ENCODE results near the gene NBEAL2. TPM values are rescaled to one million over a fixed set of nuclear protein-coding genes. Genes with fewer than 3 reads are reported as not detected.
"Not testable (repeated sequence)": the region's sequence is repeated elsewhere in the genome, so short reads cannot be mapped to it uniquely, and the experiment has no call there.

The NBEAL2 gene
- total and polyA plus RNA-seq, 2 of the 4 experiments (the other 2 are of a cell fraction), result 2.2 to 12.5 TPM

DNA sequence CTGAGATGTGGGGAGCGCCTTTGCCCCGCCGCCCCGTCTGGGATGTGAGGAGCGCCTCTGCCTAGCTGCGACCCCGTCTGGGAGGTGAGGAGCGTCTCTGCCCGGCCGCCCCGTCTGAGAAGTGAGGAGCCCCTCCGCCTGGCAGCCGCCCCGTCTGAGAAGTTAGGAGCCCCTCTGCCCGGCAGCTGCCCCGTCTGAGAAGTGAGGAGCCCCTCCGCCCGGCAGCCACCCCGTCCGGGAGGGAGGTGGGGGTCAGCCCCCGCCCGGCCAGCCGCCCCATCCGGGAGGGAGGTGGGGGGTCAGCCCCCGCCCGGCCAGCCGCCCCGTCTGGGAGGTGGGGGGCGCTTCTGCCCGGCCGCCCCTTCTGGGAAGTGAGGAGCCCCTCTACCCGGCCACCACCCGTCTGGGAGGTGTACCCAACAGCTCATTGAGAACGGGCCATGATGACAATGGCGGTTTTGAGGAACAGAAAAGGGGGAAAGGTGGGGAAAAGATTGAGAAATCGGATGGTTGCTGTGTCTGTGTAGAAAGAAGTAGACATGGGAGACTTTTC lies 15.4 kb upstream of the NBEAL2 start:
- not testable (repeated sequence) for BruUV-seq (replicated peaks)

More for the DNA sequence above, 15.4 kb upstream of the NBEAL2 start:
- H3K14ac ChIP-seq (replicated peaks; ENCODE audit: low read depth, low read length); H2AK5ac ChIP-seq (ENCODE audit: low read depth, low read length); H3K56ac ChIP-seq (ENCODE audit: extremely low read depth, insufficient read depth, low read length); H3K27me3 ChIP-seq (ENCODE audit: control insufficient read depth, insufficient read depth, low read length); CTCF ChIA-PET; H3K36me3 ChIP-seq (ENCODE audit: control insufficient read depth, insufficient read depth, low read length); H2AFZ ChIP-seq (replicated peaks; ENCODE audit: low read length, poor library complexity); DNase-seq; H3K27ac ChIP-seq (ENCODE audit: insufficient read depth, low read length); H2BK120ac ChIP-seq (ENCODE audit: low read depth, low read length); H3K23ac ChIP-seq (ENCODE audit: low read depth, low read length); ATAC-seq (ENCODE audit: low read depth); H4K91ac ChIP-seq (ENCODE audit: insufficient read depth, low read depth, low read length); H2BK15ac ChIP-seq (ENCODE audit: low read depth, low read length); H3K9ac ChIP-seq (ENCODE audit: low read depth, low read length); dilution Hi-C loops (cut with HindIII; ENCODE audit: low sequenced_read_pairs, unreplicated experiment); H2BK20ac ChIP-seq (ENCODE audit: low read depth, low read length); H2AK9ac ChIP-seq (replicated peaks; ENCODE audit: low read depth, low read length, poor library complexity); H3K18ac ChIP-seq (ENCODE audit: low read depth, low read length); H3K9me3 ChIP-seq (ENCODE audit: control insufficient read depth, insufficient read depth, low read length); H3K4ac ChIP-seq (ENCODE audit: low read depth, low read length); H4K5ac ChIP-seq (ENCODE audit: low read depth, low read length); in situ Hi-C loops (cut with MboI; ENCODE audit: low sequenced_read_pairs); H3K4me2 ChIP-seq (ENCODE audit: low read depth, low read length); H2BK5ac ChIP-seq (ENCODE audit: low read depth, low read length, poor library complexity, severe bottlenecking); H3K4me3 ChIP-seq (ENCODE audit: insufficient read depth, low read depth, low read length); H4K8ac ChIP-seq (ENCODE audit: low read depth in 2 of 2, low read length in 2 of 2); intact Hi-C loops (cut with micrococcal nuclease); POLR2A ChIA-PET (ENCODE audit: unreplicated experiment): not testable (repeated sequence)
- WGBS, 2 experiments (ENCODE audit: extremely low coverage in 2 of 2, insufficient read length in 1 of 2), result no CpG with 5 or more reads among the region's 36 CpGs
- H3K79me1 ChIP-seq (ENCODE audit: low read depth in 1 of 2, low read length in 2 of 2), result peaks cover 29 to 78% of the 10 kb centered on the region in 2 experiments
- peaks cover 78% of the 10 kb centered on the region for H4K20me1 ChIP-seq (ENCODE audit: insufficient read depth, low read length)
- peaks cover 34% of the 10 kb centered on the region for H3K9me1 ChIP-seq (ENCODE audit: insufficient read depth, low read length)
- peaks cover 22% of the 10 kb centered on the region for H3K4me1 ChIP-seq (ENCODE audit: control insufficient read depth, insufficient read depth, low read length)
